ENCODE results near the gene C1orf210.

C1orf210 gene

DNA sequence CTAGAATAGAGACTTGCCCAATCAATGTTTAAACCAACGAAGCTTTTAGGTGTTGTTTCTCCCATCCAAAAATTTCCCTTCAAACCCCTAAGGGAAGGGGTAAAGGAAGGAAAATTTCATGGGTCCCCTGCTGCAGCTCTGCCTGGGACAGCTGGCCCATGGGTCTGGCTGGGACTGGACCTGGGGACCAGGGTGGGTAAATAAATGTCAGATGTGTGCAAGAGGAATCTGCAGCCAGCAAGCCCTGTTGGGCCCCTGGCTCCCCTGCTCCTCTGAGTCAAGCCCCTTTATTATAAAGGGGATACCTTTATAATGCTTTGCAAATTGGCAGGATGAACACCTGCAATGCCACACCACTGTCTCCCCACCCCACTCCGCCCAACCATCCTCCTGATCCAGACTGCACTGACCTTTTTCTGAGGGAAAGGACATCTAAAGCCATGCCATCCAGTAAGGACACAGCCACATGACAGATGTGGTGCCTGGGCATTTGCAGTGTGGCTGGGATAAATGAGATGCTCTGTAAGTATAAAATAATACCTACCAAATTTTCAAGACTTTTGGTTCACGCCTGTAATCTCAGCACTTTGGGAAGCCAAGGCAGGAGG lies 17.5 kb downstream of the C1orf210 start:
- Histone ChIP-seq H3K9me3 (ENCODE audit: insufficient read depth, low read length) (no peaks in the 10 kb centered on the region), H3K27me3 (ENCODE audit: low read depth, low read length) (no peaks in the 10 kb centered on the region), H3K79me2 (ENCODE audit: low read length) (no peaks in the 10 kb centered on the region), H3K4me1 (ENCODE audit: low read length) (no peaks in the 10 kb centered on the region), H3K4me3 (ENCODE audit: low read length) (no peak overlapping the region), H3K9ac (ENCODE audit: low read length) (no peak overlapping the region), H3K36me3 (replicated peaks; ENCODE audit: low read depth, low read length) (no peaks in the 10 kb centered on the region), H4K20me1 (ENCODE audit: insufficient read depth, low read length) (no peaks in the 10 kb centered on the region), H3K27ac (ENCODE audit: low read length) (no peak overlapping the region), H2AFZ (ENCODE audit: low read depth, low read length) (no peak overlapping the region), H3K4me2 (ENCODE audit: low read length) (no peak overlapping the region)
- TF ChIP-seq EZH2phosphoT487 (IDR thresholded peaks at IDR 0.05; ENCODE audit: low read depth) (no peak), CTCF (IDR thresholded peaks at IDR 0.05; ENCODE audit: low read depth, low read length) (no peak)

DNA sequence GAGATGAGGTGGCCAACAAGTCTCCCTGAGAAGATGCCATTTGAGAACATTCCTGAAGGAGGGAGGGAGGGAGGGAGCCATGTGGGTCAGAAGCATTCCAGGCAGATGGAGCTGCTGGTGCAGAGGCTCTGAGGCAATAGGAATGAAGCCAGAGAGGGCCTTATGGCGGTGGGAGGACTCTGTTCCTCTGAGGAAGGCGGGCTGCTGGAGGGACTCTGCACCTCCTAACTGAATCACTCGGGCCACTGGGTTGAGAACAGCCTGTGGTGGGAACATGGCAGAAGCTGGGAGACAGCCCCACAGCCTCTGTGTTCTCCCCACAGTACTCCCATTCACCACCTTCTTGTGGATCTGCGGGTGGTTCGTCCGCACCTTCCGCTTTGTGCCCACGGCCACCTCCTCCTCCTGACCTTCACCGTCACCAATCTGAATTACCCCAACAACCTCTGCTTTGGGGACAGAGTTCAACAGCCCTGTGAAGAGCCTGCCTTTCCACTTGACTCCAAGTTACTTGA lies 18.0 kb downstream of the C1orf210 start:
- H3K27me3 ChIP-seq (ENCODE audit: low read depth, low read length), result no peaks in the 10 kb centered on the region
- H3K4me1 ChIP-seq (ENCODE audit: low read length), result no peaks in the 10 kb centered on the region
- H3K4me3 ChIP-seq (ENCODE audit: low read length), result no peak overlapping the region
- H3K9me3 ChIP-seq (ENCODE audit: insufficient read depth, low read length), result no peaks in the 10 kb centered on the region
- H3K9ac ChIP-seq (ENCODE audit: low read length), result no peak overlapping the region
- TF ChIP-seq EZH2phosphoT487 (IDR thresholded peaks at IDR 0.05; ENCODE audit: low read depth), result no peak
- no peak for TF ChIP-seq CTCF (IDR thresholded peaks at IDR 0.05; ENCODE audit: low read depth, low read length)
- no peaks in the 10 kb centered on the region for H3K79me2 ChIP-seq (ENCODE audit: low read length)
- H3K27ac ChIP-seq (ENCODE audit: low read length), result no peak overlapping the region
- no peak overlapping the region for H2AFZ ChIP-seq (ENCODE audit: low read depth, low read length)
- H3K4me2 ChIP-seq (ENCODE audit: low read length), result no peak overlapping the region
- no peaks in the 10 kb centered on the region for H3K36me3 ChIP-seq (replicated peaks; ENCODE audit: low read depth, low read length)
- no peaks in the 10 kb centered on the region for H4K20me1 ChIP-seq (ENCODE audit: insufficient read depth, low read length)

DNA sequence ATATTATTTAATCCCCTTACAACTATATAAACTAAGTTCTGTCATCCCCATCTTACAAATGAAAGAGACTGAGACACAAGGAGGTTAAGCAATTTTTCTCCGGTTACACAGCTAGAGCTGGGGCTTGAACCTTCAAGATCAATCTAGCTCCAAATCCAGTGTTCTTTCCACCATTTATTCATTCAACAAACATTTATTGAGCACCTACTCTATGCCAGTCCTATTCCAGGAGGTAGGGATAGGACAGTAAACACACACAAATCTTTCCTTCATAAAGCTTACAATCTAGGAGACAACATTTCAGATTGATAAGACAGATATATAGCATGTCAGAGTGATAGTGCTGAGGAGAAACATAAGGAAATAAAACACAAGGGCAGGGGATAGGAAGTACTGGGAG lies 18.5 kb downstream of the C1orf210 start:
- H3K79me2 ChIP-seq (ENCODE audit: low read length), result no peaks in the 10 kb centered on the region
- H3K36me3 ChIP-seq (replicated peaks; ENCODE audit: low read depth, low read length), result no peaks in the 10 kb centered on the region
- no peaks in the 10 kb centered on the region for H3K4me1 ChIP-seq (ENCODE audit: low read length)
- H3K9me3 ChIP-seq (ENCODE audit: insufficient read depth, low read length), result no peaks in the 10 kb centered on the region
- H3K27ac ChIP-seq (ENCODE audit: low read length), result no peak overlapping the region
- no peak for TF ChIP-seq EZH2phosphoT487 (IDR thresholded peaks at IDR 0.05; ENCODE audit: low read depth)
- TF ChIP-seq CTCF (IDR thresholded peaks at IDR 0.05; ENCODE audit: low read depth, low read length), result no peak
- no peak overlapping the region for H3K4me3 ChIP-seq (ENCODE audit: low read length)
- H2AFZ ChIP-seq (ENCODE audit: low read depth, low read length), result no peak overlapping the region
- H3K27me3 ChIP-seq (ENCODE audit: low read depth, low read length), result no peaks in the 10 kb centered on the region
- no peaks in the 10 kb centered on the region for H4K20me1 ChIP-seq (ENCODE audit: insufficient read depth, low read length)
- H3K9ac ChIP-seq (ENCODE audit: low read length), result no peak overlapping the region
- no peak overlapping the region for H3K4me2 ChIP-seq (ENCODE audit: low read length)

DNA sequence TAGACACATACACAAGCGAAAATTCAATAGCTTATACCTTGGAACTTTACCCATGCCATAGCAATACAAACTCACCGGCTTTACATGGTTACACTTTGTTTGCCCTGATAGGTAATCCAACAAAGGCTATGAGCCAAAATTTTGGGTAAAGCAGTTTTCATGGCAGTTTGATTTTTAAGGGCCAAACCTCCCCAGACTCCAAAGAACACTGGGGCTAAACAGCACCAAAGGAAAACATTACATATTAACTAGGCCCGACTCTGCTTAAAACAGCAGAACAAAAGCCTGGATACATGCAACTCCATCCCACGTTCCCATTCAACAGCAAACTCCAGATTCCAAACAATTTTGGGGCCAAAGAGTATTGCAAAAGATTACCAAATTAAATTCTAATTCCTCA lies 19.9 kb downstream of the C1orf210 start:
- TF ChIP-seq EZH2phosphoT487 (IDR thresholded peaks at IDR 0.05; ENCODE audit: low read depth), result no peak
- no peak for TF ChIP-seq CTCF (IDR thresholded peaks at IDR 0.05; ENCODE audit: low read depth, low read length)
- H3K27ac ChIP-seq (ENCODE audit: low read length), result no peak overlapping the region
- H3K4me3 ChIP-seq (ENCODE audit: low read length), result no peak overlapping the region
- no peak overlapping the region for H2AFZ ChIP-seq (ENCODE audit: low read depth, low read length)
- no peaks in the 10 kb centered on the region for H3K9me3 ChIP-seq (ENCODE audit: insufficient read depth, low read length)
- no peaks in the 10 kb centered on the region for H3K79me2 ChIP-seq (ENCODE audit: low read length)
- H3K27me3 ChIP-seq (ENCODE audit: low read depth, low read length), result no peaks in the 10 kb centered on the region
- no peaks in the 10 kb centered on the region for H3K36me3 ChIP-seq (replicated peaks; ENCODE audit: low read depth, low read length)
- no peak overlapping the region for H3K4me2 ChIP-seq (ENCODE audit: low read length)
- H3K4me1 ChIP-seq (ENCODE audit: low read length), result no peaks in the 10 kb centered on the region
- H4K20me1 ChIP-seq (ENCODE audit: insufficient read depth, low read length), result no peaks in the 10 kb centered on the region
- no peak overlapping the region for H3K9ac ChIP-seq (ENCODE audit: low read length)
